Natural killer cell (primary cell): ENCODE data around the gene CTPS1. TPM values are rescaled to one million over a fixed set of nuclear protein-coding genes. Genes with fewer than 3 reads are reported as not detected.

Experiments
- ATAC-seq, 3 donors: fragments of 150-1000 bp in 2 of 3; fragments of 200-7000 bp in 1 of 3; cut with Tn5 transposase; 1 replicate in 1 of 3; 2 replicates in 2 of 3; pipeline ENCODE4 v1.10.0; 2021; ENCODE audit warnings: mild to moderate bottlenecking in 2 of 3, moderate library complexity in 2 of 3
- DNase-seq, 2 donors: peaks; one replicate each; pipeline versions ENCODE4 v3.0.0 to v3.0.0-alpha.2; 2013 to 2021; ENCODE audit warnings: mixed read lengths in 1 of 2
- H3K27ac ChIP-seq: one replicate; pipeline ENCODE4 v1.5.1; 2013; ENCODE audit warnings: mild to moderate bottlenecking, low read length
- H3K27me3 ChIP-seq: one replicate; pipeline ENCODE4 v1.6.1; 2013; ENCODE audit warnings: low read length; ENCODE audit not compliant: control insufficient read depth, insufficient read depth
- H3K36me3 ChIP-seq: one replicate; pipeline ENCODE4 v1.6.1; 2013; ENCODE audit warnings: low read length; ENCODE audit not compliant: control insufficient read depth, insufficient read depth
- H3K4me1 ChIP-seq: one replicate; pipeline ENCODE4 v1.6.1; 2013; ENCODE audit warnings: low read length; ENCODE audit not compliant: control insufficient read depth, insufficient read depth
- H3K4me3 ChIP-seq: one replicate; pipeline ENCODE4 v1.5.1; 2013; ENCODE audit warnings: low read length
- H3K9me3 ChIP-seq: one replicate; pipeline ENCODE4 v1.6.1; 2013; ENCODE audit warnings: low read length; ENCODE audit not compliant: control insufficient read depth, insufficient read depth
- H3K27ac Mint-ChIP-seq, 2 donors: one replicate each; pipeline ENCODE4 v1.8.0; 2022; ENCODE audit warnings: mild to moderate bottlenecking in 2 of 2, mixed read lengths in 2 of 2, moderate library complexity in 1 of 2
- H3K27me3 Mint-ChIP-seq, 2 donors: one replicate each; pipeline ENCODE4 v1.8.0; 2022; ENCODE audit warnings: low read depth in 2 of 2, mixed read lengths in 2 of 2
- H3K36me3 Mint-ChIP-seq: one replicate; pipeline ENCODE4 v1.8.0; 2022; ENCODE audit warnings: mixed read lengths
- H3K4me1 Mint-ChIP-seq, 2 donors: one replicate each; pipeline ENCODE4 v1.8.0; 2022; ENCODE audit warnings: mixed read lengths in 2 of 2
- H3K4me3 Mint-ChIP-seq: one replicate; pipeline ENCODE4 v1.8.0; 2022; ENCODE audit warnings: mild to moderate bottlenecking, moderate library complexity, mixed read lengths
- H3K9me3 Mint-ChIP-seq, 2 donors: one replicate each; pipeline ENCODE4 v1.8.0; 2022; ENCODE audit warnings: mixed read lengths in 2 of 2
- CTCF ChIP-seq: fragments of 200-600 bp; IDR thresholded peaks from one replicate; pipeline ENCODE4 v1.8.0; 2022; ENCODE audit warnings: antibody characterized with exemption
- WGBS: methylation state at CpG from one replicate; pipeline ENCODE4 v1.1.7; 2013; ENCODE audit warnings: missing lambda C conversion rate; ENCODE audit not compliant: insufficient coverage; 5-methylcytosine and 5-hydroxymethylcytosine counted together
- intact Hi-C: fragments of 100-400 bp; cut with micrococcal nuclease; formaldehyde crosslinking; loops from one replicate; pipeline ENCODE4 v1.14.2; 2022
- total RNA-seq, 4 donors: library from RNA; stranded (reverse); fragments of 120-200 nt in 1 of 4; gene quantifications; one replicate each; pipeline versions ENCODE4 v1.2.3 to v1.2.4, GENCODE V29; 2013 to 2022

The CTPS1 gene
- total RNA-seq, 3 donors from 2014 or later (not counting 1 experiment from before 2014, with no cell fraction given), result 90.5 to 128 (median 99.0) TPM

GRCh38 chr1:40984531-40984930 lies 5.0 kb downstream of the CTPS1 start:
- 100% methylated on average over 4 of the region's 4 CpGs for WGBS
- TF ChIP-seq CTCF, result no peak

GRCh38 chr1:40985161-40985560 lies 5.7 kb downstream of the CTPS1 start:
- no peaks in the 10 kb centered on the region for H3K27me3 ChIP-seq
- DNase-seq (no peak), ATAC-seq (no peak)
- Mint-ChIP-seq H3K4me1 (peaks cover 13 to 17% of the 10 kb centered on the region in 2 donors), H3K27me3 (no peaks in the 10 kb centered on the region), H3K27ac (no peak overlapping the region), H3K9me3 (no peaks in the 10 kb centered on the region), H3K4me3 (no peak overlapping the region), H3K36me3 (peaks cover 23% of the 10 kb centered on the region)
- H3K4me3 ChIP-seq, result no peak overlapping the region
- peaks cover 9% of the 10 kb centered on the region for H3K4me1 ChIP-seq
- peaks cover 60% of the 10 kb centered on the region for H3K36me3 ChIP-seq
- no peak overlapping the region for H3K27ac ChIP-seq
- H3K9me3 ChIP-seq, result no peaks in the 10 kb centered on the region
- TF ChIP-seq CTCF, result no peak
- 66% methylated on average over 5 of the region's 5 CpGs for WGBS
- intact Hi-C loops, result no loop called here

More at GRCh38 chr1:40984531-40984930, 5.0 kb downstream of the CTPS1 start:
- Histone ChIP-seq H3K4me3 (no peak overlapping the region), H3K27ac (no peak overlapping the region), H3K9me3 (no peaks in the 10 kb centered on the region), H3K4me1 (peaks cover 9% of the 10 kb centered on the region), H3K27me3 (no peaks in the 10 kb centered on the region), H3K36me3 (peaks cover 55% of the 10 kb centered on the region)
- Mint-ChIP-seq H3K9me3 (no peaks in the 10 kb centered on the region), H3K36me3 (peaks cover 21% of the 10 kb centered on the region), H3K4me3 (no peak overlapping the region), H3K27me3 (no peaks in the 10 kb centered on the region), H3K27ac (no peak overlapping the region), H3K4me1 (peaks cover 13 to 18% of the 10 kb centered on the region in 2 donors)
- intact Hi-C loops, result no loop called here
- DNase-seq, result no peak
- ATAC-seq, result no peak

- DNase-seq (no peak), ATAC-seq (no peak)
- Mint-ChIP-seq H3K36me3 (peaks cover 23% of the 10 kb centered on the region), H3K27me3 (no peaks in the 10 kb centered on the region), H3K4me3 (no peak overlapping the region), H3K27ac (no peak overlapping the region), H3K4me1 (peaks cover 6 to 10% of the 10 kb centered on the region in 2 donors), H3K9me3 (no peaks in the 10 kb centered on the region)
- Histone ChIP-seq H3K9me3 (no peaks in the 10 kb centered on the region), H3K4me1 (peaks cover 2% of the 10 kb centered on the region), H3K27me3 (no peaks in the 10 kb centered on the region), H3K4me3 (no peak overlapping the region), H3K36me3 (peaks cover 66% of the 10 kb centered on the region), H3K27ac (no peak overlapping the region)
- intact Hi-C loops, result no loop called here
- TF ChIP-seq CTCF, result no peak
- WGBS, result 81% methylated on average over 3 of the region's 3 CpGs
Measured at GRCh38 chr1:40985875-40986274, 6.4 kb downstream of the CTPS1 start.

GRCh38 chr1:40986328-40986783 lies 6.9 kb downstream of the CTPS1 start:
- peaks cover 25% of the 10 kb centered on the region for H3K36me3 Mint-ChIP-seq
- intact Hi-C loops, result no loop called here
- Histone ChIP-seq H3K27me3 (no peaks in the 10 kb centered on the region), H3K36me3 (peaks cover 71% of the 10 kb centered on the region), H3K9me3 (no peaks in the 10 kb centered on the region), H3K4me1 (no peaks in the 10 kb centered on the region), H3K27ac (no peak overlapping the region), H3K4me3 (no peak overlapping the region)
- peaks cover 1 to 6% of the 10 kb centered on the region in 2 donors for H3K4me1 Mint-ChIP-seq
- no peak overlapping the region for H3K27ac Mint-ChIP-seq
- 96% methylated on average over 10 of the region's 10 CpGs for WGBS
- ATAC-seq (no peak), DNase-seq (no peak)
- H3K9me3 Mint-ChIP-seq, result no peaks in the 10 kb centered on the region
- no peaks in the 10 kb centered on the region for H3K27me3 Mint-ChIP-seq
- no peak overlapping the region for H3K4me3 Mint-ChIP-seq
- TF ChIP-seq CTCF, result no peak
